Tibial nerve (tissue), 4 donors: Measurements from ENCODE around the gene ERG.

ENCODE experiments used
- CTCF ChIP-seq, 5 experiments: fragments of 200-600 bp in 3 of 5; fragments of 450-650 bp in 2 of 5; sonication (generic) in 3 of 5; IDR thresholded peaks; one replicate each; pipeline ENCODE4 v1.5.1; 2016 to 2019; ENCODE audit warnings: antibody characterized with exemption in 5 of 5, mild to moderate bottlenecking in 3 of 5, moderate library complexity in 2 of 5
- EP300 ChIP-seq, 2 donors: sonication (generic); formaldehyde crosslinking; IDR thresholded peaks; one replicate each; pipeline ENCODE4 v1.6.1; 2017; ENCODE audit warnings: antibody characterized with exemption in 2 of 2, mild to moderate bottlenecking in 1 of 2

DNA sequence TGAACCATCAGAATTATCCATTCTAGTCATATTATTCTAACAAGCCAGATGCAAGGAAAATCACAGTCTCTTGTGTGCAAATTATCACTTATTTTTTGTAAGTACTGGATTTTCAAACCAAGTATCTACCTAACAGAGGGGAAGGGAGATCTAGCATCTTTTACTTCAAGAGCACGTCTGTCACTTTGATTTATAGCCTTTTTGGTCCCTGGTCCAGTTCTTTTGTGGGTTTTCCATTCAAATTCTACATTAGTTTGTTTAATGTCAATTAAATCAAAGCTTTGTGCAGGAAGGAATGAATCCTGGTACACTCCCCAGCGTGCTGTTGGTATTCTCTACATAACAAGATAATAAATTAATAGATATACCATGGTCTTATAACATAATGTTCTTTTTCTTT is 43.6 kb downstream of the ERG start:
- no peak for TF ChIP-seq EP300 (IDR thresholded peaks at IDR 0.05)
- TF ChIP-seq CTCF (IDR thresholded peaks at IDR 0.05) = no peak
